Measurements from ENCODE around the gene PGBD5.
A peak's percentile ranks its signal among the peaks of the same experiment; 100 is the strongest.

The PGBD5 gene

GRCh38 chr1:230301322-230301721 lies 124.8 kb downstream of the PGBD5 start:
- DNase-seq (ENCODE audit: low spot score) = no peak

DNA sequence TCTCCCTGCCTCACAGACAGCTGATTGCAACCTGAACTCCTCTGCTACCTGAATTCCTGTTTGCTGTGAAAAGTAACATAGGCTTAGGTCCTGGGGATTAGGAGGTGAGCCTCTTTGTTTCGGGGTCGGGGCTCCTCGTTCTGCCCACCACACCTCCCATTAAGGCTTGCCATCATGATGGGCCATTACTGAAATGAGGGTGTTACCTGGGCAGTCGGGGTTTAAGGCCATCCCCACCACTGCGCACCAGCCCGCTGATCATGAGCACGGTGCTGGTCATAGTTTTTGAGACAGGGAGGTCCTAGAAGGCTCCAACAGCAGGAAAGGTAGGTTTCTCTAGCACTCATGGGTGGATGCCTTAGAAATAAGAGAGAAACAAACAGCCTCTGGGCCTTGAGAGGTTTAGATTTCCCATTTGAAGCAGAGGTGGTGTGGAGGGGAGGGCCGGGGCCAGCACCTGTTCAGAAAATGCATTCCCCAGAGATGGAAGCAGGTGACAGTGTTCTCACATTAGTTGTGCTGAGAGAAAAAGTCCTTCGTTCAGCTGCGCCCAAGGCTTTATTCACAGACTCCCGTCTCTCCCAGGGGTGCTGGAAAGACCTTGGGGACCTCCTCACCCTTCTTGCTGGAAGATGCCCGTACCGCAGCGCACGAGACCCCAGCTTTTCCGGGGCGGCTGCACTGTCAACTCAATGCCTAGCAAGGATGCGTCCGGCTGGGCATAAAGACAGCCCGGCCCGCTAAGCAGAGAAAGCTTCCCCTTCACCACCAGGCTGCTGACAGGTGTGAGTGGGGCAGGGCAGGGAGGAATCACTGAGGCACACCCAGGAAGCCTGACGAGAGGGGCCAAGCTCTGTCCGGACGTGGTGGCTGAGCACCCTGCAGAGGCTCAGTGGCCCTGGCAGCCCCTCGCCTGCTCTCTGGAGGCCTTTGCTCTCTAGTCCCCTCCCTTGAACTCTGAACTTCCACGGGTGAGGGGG lies 125.5 kb downstream of the PGBD5 start:
- DNase-seq (ENCODE audit: low spot score) = no peak

DNA sequence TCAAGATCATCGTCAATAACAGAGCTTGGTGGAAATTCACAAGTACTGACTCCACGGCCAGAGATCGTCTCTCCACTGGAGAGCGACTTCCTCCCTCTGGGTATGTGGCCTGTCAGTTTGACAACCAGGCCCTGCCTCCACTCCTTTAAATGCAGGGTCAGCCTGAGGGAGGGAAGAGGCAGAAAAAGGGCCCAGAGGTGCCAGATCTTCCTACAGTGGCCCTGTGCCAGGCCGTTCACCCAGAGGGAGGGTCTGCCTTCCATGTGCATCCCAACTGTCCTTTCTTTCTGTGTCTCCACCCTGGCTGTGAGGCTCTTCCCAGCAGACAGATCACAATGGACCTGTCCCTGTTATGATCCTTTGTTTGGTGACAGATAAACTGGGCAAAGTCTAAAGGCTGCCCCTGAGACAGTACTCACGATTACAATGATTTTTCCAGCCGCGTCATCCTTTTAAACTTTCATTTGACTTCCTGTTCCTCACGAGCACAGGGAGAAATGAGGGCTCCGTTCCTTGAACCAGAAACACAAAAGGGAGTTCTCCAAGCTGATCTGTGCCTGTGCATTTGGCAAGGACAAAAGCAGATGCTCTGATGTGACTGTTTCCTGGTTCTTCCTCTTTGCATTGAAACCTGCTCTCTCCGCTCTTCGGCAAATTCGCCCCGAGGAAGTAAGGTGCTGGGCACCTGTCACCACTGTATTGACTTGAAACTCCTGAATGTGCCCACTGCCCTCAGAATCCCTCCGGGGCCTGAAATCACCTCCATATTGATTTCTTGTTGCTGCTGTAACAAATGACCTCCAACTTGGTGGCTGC lies 126.7 kb downstream of the PGBD5 start:
- no peak for DNase-seq (ENCODE audit: low spot score)

- no peak for DNase-seq (ENCODE audit: low spot score)
Observed at GRCh38 chr1:230295367-230295766, 130.8 kb downstream of the PGBD5 start.

- no peak for DNase-seq (ENCODE audit: low spot score)
Observed at GRCh38 chr1:230293390-230293700, 132.8 kb downstream of the PGBD5 start.

DNA sequence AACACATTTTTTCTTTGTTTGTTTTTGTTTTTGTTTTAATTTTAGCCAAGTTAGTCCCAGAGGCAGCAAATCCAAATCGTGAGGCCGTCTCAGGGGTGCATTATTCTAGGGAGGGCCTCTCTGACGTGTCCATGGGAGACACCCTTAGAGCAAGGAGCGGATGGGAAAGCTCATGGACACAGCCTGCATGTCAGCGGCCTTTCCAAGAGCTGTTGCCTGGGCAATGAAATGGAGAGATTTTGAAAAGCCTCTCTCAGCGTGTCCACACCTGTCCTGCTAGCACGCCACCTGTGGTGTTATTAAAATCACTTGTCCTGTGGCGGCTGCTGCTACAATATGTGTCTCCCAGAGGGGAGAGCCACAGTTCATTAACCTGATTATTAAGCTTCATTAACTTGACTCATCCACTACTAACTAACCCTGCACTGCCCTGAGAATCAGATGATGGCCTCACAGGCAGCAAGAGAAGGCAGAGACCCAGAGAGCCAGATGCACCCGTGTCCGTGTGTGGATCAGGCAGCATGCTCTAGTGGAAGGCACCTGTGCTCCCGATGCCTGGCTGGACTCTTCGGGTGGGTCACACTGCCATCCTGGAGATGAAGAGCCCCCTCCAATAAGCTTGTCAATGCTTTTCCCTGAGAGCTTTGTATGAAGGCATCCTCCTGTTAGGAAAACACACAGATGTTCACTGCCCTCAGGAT lies 133.3 kb downstream of the PGBD5 start:
- no peak for DNase-seq (ENCODE audit: low spot score)

GRCh38 chr1:230291731-230292620 lies 134.2 kb downstream of the PGBD5 start:
- no peak for DNase-seq (ENCODE audit: low spot score)

DNA sequence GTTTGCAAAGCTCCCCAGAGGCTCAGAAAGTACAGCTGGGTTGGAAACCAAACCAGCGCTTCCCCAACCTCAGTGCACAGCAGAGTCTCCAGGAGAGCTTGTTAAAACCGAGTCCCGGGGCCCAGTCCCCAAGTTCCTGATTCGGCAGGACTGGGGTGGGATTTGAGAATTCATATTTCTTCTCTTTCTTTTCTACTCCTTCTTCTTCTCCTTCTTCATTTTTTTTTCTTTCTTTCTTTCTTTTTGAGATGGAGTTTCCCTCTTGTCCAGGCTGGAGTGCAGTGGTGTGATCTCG lies 136.8 kb downstream of the PGBD5 start:
- no peak for DNase-seq (ENCODE audit: low spot score)

- DNase-seq (ENCODE audit: low spot score) = no peak
Observed at GRCh38 chr1:230288641-230289349, 137.3 kb downstream of the PGBD5 start.

DNA sequence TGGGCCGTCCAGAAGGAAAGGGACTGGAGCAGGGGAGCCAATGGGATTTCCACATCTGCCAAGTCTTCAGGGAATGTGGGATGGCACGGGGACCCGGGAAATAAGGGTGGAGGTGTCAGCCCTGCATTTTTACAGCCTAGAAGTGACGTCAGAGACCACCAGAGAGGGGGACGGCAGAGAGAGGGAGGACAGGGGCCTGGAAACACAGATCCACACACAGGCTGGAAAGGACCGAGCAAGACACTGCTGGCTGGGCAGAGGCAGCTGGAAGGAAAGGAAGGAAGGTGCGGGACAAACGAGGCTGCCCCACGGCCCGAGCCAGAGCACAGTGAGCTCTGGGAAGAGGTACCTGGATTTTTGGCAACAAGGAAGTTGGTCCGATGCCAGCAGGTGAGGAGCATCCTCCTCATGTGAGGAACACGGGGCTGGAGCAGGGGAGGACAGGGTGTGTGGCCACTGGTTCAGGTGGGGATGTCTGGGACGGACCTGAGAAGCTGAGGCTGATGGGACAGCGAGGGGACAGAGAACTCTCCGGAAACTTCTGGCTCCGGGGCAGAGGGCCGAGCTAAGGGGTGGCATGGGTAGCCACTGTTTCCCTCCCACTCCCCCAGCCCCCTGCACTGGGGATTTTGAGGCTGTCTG lies 138.3 kb downstream of the PGBD5 start:
- DNase-seq (ENCODE audit: low spot score) = no peak

DNA sequence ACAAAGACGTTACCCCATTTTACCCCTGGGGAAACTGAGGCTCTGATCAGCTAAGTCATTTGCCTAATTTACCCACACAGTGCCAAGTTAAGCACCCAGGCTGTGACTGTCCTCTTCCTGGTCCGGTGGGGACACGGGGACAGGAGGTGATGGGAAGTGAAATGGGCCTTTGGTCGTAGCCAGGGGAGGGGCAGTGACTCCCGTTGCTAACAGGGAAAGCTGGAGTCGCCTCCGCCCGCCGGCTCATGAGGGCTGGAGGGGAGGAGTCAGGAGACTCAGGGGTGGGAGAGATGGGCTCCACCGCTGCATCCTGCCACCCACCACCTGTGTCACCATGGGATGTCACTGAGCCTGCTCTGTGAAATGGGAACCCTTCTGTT lies 139.3 kb downstream of the PGBD5 start:
- no peak for DNase-seq (ENCODE audit: low spot score)

DNA sequence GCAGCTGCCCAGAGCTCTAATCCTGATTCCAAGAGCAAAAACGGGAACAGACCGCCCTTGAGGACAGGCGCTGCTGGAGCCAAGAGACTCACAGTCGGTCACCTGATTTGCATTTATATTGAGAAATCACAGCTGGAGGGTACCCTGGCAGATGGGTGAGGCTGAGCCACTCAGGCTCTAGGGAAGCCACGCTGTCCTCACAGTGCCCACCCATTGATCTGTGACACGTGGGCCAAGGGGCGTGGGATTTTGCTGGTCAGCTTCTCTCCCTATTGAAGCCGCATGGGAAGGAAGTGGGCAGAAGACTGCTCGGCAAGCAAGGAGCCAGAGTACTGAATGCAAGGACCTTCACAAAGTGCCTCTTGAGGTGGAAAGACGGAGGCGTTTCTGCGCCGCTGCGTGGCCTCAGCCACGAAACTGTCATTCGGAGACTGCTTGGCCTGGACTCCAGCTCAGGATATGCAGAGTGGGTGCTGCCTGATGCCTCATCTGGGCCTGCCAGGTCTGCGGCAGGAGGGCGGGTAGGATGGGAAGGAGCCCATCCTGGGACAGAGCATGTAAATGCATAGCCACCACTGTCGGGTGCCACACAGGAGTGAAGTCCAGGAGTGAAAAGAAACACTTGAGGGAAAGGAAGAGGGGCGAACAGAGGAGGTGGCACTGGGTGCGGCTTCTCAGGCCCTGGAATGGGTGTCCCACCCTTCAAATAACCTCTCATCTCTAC lies 139.8 kb downstream of the PGBD5 start:
- DNase-seq (ENCODE audit: low spot score) = no peak

DNA sequence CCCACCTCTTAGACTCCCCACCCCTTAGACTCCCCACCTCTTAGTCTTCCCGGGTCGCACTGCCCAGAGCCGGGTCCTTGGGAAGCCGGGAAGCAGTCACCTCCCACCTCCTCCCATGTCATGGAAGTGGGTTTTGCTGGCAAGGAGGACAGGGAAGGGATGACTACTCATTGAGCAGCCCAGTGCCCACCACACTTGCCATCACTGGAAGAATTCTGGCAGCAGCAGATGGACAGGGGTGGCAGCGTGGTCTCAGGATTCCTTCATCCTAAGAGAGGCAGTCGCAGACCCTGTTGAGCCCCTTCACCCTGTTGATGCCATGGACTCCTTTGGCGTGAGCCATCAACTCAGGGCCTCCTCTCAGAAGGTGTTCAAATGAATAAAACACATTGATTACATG lies 140.8 kb downstream of the PGBD5 start:
- DNase-seq (ENCODE audit: low spot score) = no peak

DNA sequence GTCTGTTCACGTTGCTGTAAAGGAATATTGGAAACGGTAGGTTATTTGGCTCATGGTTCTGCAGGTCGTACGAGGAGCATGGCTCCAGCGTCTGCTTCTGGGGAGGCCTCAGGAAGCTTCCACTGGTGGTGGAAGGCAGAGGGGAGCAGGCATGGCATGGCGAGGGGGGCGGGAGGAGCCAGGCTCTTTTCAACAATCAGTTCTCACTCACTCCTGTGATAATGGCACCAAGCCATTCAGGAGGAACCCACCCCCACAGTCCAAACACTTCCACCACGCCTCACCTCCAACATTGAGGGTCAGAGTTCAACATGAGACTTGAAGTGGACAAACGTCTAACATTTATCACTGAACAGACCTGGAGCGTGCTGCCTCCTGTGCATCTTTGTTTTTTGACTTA lies 141.2 kb downstream of the PGBD5 start:
- no peak for DNase-seq (ENCODE audit: low spot score)

- DNase-seq (ENCODE audit: low spot score) = no peak
Observed at GRCh38 chr1:230283678-230284077, 142.5 kb downstream of the PGBD5 start.

DNA sequence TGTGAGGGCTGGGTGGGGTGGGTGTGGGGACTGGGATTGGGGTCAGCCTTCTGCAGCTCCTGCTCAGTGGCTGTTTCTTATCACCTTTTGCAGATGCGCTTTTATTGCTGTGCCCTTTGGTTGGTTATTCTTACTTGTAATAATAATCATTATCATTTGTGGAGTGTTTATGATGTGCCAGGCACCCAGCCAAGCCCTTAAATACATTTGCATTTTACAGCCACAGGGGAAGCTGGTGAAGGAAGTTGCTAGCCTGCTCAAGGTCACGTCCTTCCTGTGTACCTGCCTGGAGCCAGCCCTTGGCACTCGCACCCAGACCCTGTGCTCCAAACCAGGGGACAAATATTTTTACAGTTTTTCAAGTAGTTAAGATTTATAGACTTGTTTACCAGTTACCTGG lies 144.0 kb downstream of the PGBD5 start:
- DNase-seq (ENCODE audit: low spot score) = no peak

DNA sequence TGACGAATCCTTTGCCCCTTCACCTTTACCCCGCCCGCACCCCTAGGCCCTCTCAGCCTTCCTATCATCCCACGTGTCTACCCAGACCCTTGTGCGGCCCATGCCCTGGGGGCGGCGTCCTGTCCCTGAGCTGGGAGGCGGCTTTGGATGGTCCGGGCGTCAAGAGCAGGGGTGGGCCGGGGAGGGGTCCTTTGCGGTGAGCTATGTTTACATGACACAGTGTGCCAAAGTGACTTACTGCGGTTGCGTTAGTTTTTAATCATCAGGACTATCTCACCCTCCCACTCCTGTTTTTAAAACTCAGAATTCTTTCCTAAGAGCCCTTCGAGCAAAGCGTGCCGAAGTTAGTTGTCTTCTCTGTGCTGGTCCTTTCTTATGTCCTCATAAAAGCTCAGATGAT lies 144.6 kb downstream of the PGBD5 start:
- no peak for DNase-seq (ENCODE audit: low spot score)

- DNase-seq (ENCODE audit: low spot score) = no peak
Observed at GRCh38 chr1:230280906-230281413, 145.2 kb downstream of the PGBD5 start.

GRCh38 chr1:230280054-230280795 lies 145.9 kb downstream of the PGBD5 start:
- peak; percentile 25 for DNase-seq (ENCODE audit: low spot score)
